ENCODE measurements around the gene SET.
"Not testable (repeated sequence)": the region's sequence is repeated elsewhere in the genome, so short reads cannot be mapped to it uniquely, and the experiment has no call there.

The SET gene

GRCh38 chr9:128689293-128689774 is 312 bp downstream of the SET start:
- DNase-seq = no peak

- DNase-seq = no peak
These were observed 1.0 kb downstream of the SET start for GRCh38 chr9:128689820-128690683.

DNA sequence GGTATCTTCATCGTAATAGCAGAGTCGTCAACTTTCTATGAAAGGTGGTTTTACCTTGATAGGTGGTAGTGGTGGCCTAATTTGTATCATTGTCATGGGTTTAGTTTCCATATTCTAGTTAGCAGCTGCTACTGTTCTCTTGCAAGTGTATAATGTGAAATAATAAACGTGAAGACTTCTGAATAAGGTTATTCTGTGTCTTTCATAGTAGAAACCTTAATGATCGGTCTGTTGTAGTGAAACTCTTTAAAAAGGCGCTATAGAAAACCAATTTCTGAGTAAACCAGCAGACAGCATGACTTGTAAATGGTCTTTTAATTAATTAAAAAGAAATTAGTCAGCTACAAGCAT is 1.6 kb downstream of the SET start:
- DNase-seq = no peak

GRCh38 chr9:128693738-128694137 is 4.7 kb downstream of the SET start:
- not testable (repeated sequence) for DNase-seq

GRCh38 chr9:128694344-128694743 is 5.3 kb downstream of the SET start:
- DNase-seq = no peak

DNA sequence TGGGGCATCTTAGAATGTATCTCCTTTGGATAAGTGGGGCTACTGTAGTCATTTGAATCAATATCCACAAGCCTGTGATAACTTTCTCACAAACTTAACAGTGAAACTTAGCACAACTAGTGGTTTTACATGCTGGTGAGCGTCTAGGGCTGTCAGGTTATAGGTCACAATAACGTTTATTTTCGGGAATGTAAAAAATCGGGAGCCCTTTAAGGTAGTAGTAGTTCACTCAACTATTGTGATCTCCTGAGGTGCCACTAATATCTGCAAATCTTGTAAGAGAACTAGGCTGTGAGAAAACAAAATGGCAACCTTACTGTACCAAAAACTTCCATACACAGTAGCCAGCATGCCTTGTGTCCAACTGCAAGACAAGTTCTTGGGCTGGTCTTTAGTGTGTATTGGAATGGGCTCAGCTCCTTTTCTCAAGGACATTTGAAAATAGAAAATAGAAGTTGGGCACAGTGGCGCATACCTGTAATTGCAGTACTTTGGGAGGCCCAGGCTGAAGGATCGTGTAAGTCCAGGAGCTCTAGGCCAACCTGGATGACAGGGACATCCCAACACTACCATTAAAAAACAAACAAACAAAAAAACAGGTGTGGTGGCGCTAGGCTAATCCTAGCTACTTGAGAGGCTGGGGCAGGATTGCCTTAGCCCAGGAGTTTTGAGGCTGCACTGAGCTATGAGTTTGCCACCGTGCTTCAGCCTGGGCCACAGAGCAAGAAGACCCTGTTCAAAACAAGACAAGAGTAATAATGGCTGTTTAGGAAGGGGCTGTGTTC is 8.1 kb downstream of the SET start:
- no peak for DNase-seq

DNA sequence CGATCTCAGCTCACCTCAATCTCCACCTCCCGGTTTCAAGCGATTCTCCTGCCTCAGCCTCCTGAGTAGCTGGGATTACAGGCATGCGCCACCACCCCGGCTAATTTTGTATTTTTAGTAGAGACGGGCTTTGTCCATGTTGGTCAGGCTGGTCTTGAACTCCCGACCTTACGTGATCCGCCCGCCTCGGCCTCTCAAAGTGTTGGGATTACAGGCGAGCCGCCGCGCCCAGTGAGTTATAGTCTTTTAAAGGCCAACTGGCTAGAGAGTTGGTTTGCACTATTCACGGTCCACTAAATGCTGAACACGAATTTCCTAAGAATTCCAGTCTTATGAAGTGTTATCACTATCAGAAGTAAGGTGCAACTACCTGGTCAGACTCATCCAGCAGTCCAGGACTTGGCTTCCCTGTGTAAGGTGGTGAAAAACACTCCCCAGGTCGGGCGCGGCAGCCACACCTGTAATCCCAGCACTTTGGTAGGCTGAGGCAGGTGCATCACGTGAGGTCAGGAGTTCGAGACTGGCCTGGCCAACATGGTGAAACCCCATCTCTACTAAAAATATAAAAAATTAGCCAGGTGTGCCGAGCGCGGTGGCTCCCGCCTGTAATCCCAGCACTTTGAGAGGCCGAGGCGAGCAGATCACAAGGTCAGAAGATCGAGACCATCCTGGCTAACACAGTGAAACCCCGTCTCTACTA is 10.2 kb downstream of the SET start:
- not testable (repeated sequence) for DNase-seq

DNA sequence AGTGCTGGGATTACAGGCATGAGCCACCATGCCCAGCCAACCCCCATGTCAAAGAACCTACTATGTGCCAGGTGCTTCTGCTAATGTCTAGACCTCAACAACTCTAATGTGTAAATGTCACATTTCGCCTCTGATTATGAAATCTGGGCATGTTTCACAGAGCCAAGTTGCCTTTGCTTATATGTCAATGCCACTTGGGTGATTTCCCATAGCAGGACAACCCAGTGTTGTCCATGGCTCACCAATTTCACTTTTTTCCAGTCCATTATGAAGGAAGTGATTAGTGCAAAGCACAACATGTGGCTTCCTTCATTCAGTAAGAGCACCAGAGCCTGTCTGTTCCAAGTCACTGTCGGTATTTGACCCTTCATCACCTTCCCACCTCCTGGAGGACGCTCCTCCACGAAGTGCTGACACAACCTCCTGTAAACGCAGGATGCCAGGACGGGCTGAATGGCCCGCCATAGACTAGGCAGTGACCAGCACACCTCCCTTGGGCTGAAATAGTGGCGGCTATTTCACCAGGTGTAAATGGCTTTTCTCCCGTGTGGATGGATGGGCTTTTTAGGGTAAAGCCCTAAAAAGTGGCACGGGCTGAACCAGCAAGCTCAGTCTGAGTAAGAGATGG is 12.3 kb downstream of the SET start:
- no peak for DNase-seq

GRCh38 chr9:128702445-128702948 is 13.5 kb downstream of the SET start, which contains the start of gene PKN3:
Gene PKN3, plus strand, starts transcription at chr9:128702503. Its CDS starts 413 bp downstream, at chr9:128702916.
- DNase-seq = no peak

GRCh38 chr9:128702949-128703615 is 14.1 kb downstream of the SET start:
- no peak for DNase-seq

GRCh38 chr9:128703616-128704355 is 14.8 kb downstream of the SET start:
- no peak for DNase-seq

- no peak for DNase-seq
These were observed 15.3 kb downstream of the SET start for GRCh38 chr9:128704356-128704670.

- no peak for DNase-seq
These were observed 16.3 kb downstream of the SET start for GRCh38 chr9:128705051-128705965.

DNA sequence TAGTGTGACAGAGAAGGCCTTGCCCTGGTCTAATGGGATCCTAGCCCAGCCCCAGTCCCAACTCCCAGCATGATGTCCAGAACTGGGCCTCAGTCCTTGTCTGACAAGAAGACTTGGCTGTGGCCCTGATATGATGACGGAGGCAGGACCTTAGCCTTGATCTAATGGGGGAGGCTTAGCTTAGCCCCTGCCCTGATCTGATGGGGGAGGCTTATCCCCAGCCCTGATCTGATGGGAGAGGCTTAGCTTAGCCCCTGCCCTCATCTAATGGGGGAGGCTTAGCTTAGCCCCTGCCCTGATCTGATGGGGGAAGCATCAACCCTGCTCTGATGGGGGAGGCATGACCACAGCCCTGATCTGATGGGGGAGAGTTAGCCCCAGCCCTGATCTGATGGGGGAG is 17.0 kb downstream of the SET start:
- no peak for DNase-seq

GRCh38 chr9:128706671-128707381 is 17.8 kb downstream of the SET start:
- DNase-seq = no peak

DNA sequence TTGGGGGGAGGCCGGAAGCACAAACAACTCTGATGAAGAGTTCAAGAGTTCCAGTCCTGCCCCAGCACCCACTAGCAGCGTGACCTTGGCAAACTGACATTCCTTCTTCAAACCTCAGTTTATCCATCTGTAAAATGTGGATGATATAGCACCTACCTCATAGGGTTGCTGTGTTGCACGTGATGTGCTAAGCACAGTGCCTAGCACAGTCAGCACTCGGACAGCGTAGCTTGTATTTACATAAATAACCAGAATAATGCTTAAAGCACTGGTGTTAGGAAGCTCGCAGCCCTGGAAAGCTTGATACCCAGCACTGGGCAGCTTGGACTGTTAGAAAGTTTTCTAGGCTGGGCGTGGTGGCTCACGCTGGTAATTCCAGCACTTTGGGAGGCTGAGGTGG is 18.4 kb downstream of the SET start:
- DNase-seq = no peak

DNA sequence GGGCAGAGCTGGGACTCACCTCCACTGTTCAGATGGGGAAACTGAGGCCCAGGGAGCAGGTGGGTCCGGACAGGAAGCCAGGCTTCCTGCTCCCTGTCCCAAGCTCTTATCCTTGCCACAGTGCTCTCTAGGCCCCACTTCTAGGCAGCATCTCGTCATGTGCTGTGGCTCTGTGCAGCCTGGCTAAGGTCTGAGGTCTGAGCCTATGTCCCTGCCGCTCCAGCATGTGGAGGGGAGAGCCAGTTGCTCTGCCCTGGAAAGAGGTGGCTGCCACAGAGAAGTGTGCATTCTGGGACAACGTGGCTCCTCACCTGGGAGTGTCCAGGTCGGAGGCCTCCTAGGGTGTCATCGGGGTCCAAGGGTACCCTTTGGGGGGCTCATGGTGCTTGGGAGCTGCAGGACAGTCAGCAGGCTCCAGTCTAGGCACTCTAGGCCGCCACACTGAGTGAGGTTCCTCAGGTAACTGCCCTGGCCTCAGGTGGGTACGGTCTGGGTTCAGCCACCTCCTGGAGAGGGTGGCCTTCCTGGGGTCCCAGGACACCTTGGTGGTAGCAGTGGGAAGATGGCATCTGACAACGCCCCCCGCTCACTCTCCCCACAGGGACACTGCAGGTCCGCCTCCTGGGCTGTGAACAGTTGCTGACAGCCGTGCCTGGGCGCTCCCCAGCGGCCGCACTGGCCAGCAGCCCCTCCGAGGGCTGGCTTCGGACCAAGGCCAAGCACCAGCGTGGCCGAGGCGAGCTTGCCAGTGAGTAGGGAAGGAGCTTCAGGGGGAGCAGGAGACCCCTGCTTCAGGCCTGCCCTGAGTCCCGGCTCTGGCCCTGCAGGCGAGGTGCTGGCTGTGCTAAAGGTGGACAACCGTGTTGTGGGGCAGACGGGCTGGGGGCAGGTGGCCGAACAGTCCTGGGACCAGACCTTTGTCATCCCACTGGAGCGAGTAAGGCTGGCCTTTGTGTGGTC is 23.7 kb downstream of the SET start:
- no peak for DNase-seq

- no peak for DNase-seq
These were observed 24.4 kb downstream of the SET start for GRCh38 chr9:128713411-128713780.
